IPS-18a (cell line): ENCODE data around the gene GNG2.

Experiments
- H3K27ac ChIP-seq: one replicate; pipeline ENCODE4 v1.5.1; 2013; ENCODE audit warnings: low read length
- H3K27me3 ChIP-seq: one replicate; pipeline ENCODE4 v1.6.1; 2013; ENCODE audit warnings: mild to moderate bottlenecking, low read length; ENCODE audit not compliant: control insufficient read depth, insufficient read depth
- H3K36me3 ChIP-seq: one replicate; pipeline ENCODE4 v1.6.1; 2013; ENCODE audit warnings: low read depth, low read length; ENCODE audit not compliant: control insufficient read depth
- H3K4me1 ChIP-seq: one replicate; pipeline ENCODE4 v1.6.1; 2013; ENCODE audit warnings: low read depth, low read length; ENCODE audit not compliant: control insufficient read depth
- H3K4me3 ChIP-seq: one replicate; pipeline ENCODE4 v1.5.1; 2013; ENCODE audit warnings: low read length
- H3K9ac ChIP-seq: one replicate; pipeline ENCODE4 v1.6.1; 2013; ENCODE audit warnings: mild to moderate bottlenecking, low read length, moderate library complexity
- H3K9me3 ChIP-seq: one replicate; pipeline ENCODE4 v1.6.1; 2013; ENCODE audit warnings: low read depth, low read length; ENCODE audit not compliant: control insufficient read depth

The GNG2 gene

GRCh38 chr14:51928568-51928967 is 68.2 kb downstream of the GNG2 start:
- Histone ChIP-seq H3K4me1 (no peaks in the 10 kb centered on the region), H3K9ac (no peak overlapping the region), H3K4me3 (no peak overlapping the region), H3K9me3 (no peaks in the 10 kb centered on the region), H3K27me3 (no peaks in the 10 kb centered on the region), H3K36me3 (no peaks in the 10 kb centered on the region), H3K27ac (no peak overlapping the region)

DNA sequence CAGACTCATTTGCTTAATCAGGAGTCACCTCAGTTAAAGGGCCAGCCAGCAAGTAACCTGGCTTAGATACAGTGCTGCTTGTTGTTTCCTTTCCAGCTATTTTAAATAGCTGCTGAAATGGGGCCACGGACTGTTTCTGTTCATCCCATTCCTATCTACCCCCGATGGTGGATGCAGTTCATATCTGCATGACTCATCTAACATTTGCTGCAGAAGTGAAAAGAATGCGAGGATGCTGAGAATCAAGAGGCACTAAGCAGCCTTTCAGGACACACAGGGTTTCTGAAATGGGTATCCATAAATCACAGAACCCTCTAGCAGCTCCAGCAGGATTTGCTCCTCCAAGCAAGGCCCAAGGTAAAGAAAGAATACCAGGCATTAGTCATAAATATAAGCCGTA is 68.8 kb downstream of the GNG2 start:
- Histone ChIP-seq H3K4me1 (no peaks in the 10 kb centered on the region), H3K27me3 (no peaks in the 10 kb centered on the region), H3K9me3 (no peaks in the 10 kb centered on the region), H3K9ac (no peak overlapping the region), H3K27ac (no peak overlapping the region), H3K36me3 (no peaks in the 10 kb centered on the region), H3K4me3 (no peak overlapping the region)

DNA sequence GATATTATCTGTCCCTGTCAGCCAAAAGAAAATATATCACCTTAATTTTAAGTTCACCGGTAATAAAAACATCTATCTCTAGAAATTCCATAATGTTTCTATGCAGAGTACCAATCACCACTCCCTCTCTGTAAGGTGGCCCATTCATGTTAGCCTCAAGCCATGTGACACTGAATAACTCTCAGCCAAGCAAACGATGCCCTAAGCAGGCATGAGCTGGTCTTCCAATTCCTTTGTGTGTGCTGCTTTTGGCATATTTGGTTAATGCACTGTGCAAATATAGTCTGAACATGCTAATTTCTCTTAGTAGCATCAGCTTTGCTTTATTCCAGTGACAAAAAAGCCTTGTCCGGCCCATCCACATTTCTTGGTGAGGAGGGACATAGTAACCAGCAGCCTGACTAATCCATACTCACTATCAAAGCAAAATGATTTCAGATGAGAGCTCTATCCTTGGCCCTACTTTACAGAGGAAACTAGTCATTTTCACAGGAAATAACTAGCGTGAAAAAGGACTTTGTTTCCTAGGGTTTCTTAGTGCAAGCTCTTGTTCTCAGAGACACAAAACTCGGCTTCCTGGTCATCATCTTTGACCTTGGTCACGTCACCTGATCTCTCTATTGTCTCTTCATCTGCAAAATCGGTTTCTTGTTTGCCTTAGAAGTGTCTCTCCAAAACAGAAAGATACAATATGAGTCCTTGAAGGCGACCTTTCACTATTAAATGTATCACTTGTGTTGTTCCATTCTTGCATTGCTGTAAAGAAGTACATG is 69.7 kb downstream of the GNG2 start:
- Histone ChIP-seq H3K27me3 (no peaks in the 10 kb centered on the region), H3K4me3 (no peak overlapping the region), H3K27ac (no peak overlapping the region), H3K36me3 (no peaks in the 10 kb centered on the region), H3K9me3 (no peaks in the 10 kb centered on the region), H3K9ac (no peak overlapping the region), H3K4me1 (no peaks in the 10 kb centered on the region)

- H3K4me1 ChIP-seq, result no peaks in the 10 kb centered on the region
- H3K9me3 ChIP-seq, result no peaks in the 10 kb centered on the region
- H3K27ac ChIP-seq, result no peak overlapping the region
These were observed 70.9 kb downstream of the GNG2 start for GRCh38 chr14:51931308-51931707.

DNA sequence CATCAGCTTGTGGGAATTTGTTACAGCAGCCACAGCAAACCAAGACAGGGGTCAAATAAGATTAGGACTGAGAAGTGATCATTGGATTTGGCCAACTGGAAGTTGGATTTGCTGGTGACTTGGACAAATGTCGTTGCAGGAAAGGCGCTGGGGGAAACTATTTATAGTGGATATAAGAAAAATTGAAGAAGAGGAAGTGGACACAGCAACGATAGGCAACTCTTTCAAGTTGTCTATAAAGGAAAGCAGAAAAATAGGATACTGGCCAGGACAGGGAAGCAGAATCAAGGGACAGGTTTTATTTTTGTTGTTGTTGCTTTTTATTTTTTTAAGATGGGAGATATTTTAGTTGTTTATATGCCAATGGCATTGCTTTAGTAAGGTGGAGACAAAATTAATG is 72.8 kb downstream of the GNG2 start:
- H3K27me3 ChIP-seq, result no peaks in the 10 kb centered on the region
- no peaks in the 10 kb centered on the region for H3K9me3 ChIP-seq
- H3K36me3 ChIP-seq, result no peaks in the 10 kb centered on the region
- H3K27ac ChIP-seq, result no peak overlapping the region
- no peaks in the 10 kb centered on the region for H3K4me1 ChIP-seq
- H3K9ac ChIP-seq, result no peak overlapping the region
- H3K4me3 ChIP-seq, result no peak overlapping the region

More at GRCh38 chr14:51931308-51931707, 70.9 kb downstream of the GNG2 start:
- no peaks in the 10 kb centered on the region for H3K27me3 ChIP-seq
- H3K36me3 ChIP-seq, result no peaks in the 10 kb centered on the region
- H3K9ac ChIP-seq, result no peak overlapping the region
- no peak overlapping the region for H3K4me3 ChIP-seq

- no peak overlapping the region for H3K9ac ChIP-seq
- H3K27ac ChIP-seq, result no peak overlapping the region
- H3K4me1 ChIP-seq, result peaks cover 1% of the 10 kb centered on the region
- no peaks in the 10 kb centered on the region for H3K36me3 ChIP-seq
- no peak overlapping the region for H3K4me3 ChIP-seq
- no peaks in the 10 kb centered on the region for H3K27me3 ChIP-seq
- H3K9me3 ChIP-seq, result no peaks in the 10 kb centered on the region
These were observed 77.7 kb downstream of the GNG2 start for GRCh38 chr14:51938137-51938536.

DNA sequence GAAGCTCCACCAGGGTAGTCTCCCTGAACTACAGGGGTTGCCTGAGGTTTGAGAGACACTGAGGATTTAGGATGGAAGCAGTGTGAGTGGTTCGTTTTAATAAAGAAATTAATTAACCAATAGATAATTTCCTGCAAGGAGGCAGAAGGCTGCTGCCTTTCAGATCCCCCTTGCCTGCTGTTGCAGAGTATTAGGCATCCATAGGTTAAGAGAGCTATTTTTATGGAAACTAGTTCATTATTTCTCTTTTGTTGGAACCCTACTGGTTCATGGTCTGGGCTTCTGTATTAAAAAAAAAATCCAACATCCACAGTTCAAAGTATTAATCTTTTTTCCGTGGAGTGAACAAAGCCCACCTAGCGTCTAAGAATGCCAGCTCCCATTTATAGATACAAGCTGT is 78.4 kb downstream of the GNG2 start:
- no peak overlapping the region for H3K4me3 ChIP-seq
- H3K4me1 ChIP-seq, result peaks cover 4% of the 10 kb centered on the region
- no peak overlapping the region for H3K27ac ChIP-seq
- H3K9ac ChIP-seq, result no peak overlapping the region
- no peaks in the 10 kb centered on the region for H3K27me3 ChIP-seq
- no peaks in the 10 kb centered on the region for H3K36me3 ChIP-seq
- H3K9me3 ChIP-seq, result no peaks in the 10 kb centered on the region

GRCh38 chr14:51939226-51939625 is 78.8 kb downstream of the GNG2 start:
- Histone ChIP-seq H3K27ac (no peak overlapping the region), H3K27me3 (no peaks in the 10 kb centered on the region), H3K4me3 (no peak overlapping the region), H3K4me1 (peaks cover 4% of the 10 kb centered on the region), H3K9ac (no peak overlapping the region), H3K9me3 (no peaks in the 10 kb centered on the region), H3K36me3 (no peaks in the 10 kb centered on the region)

GRCh38 chr14:51939755-51940301 is 79.4 kb downstream of the GNG2 start:
- Histone ChIP-seq H3K4me1 (peaks cover 4% of the 10 kb centered on the region), H3K9me3 (no peaks in the 10 kb centered on the region), H3K36me3 (no peaks in the 10 kb centered on the region), H3K4me3 (no peak overlapping the region), H3K9ac (no peak overlapping the region), H3K27me3 (no peaks in the 10 kb centered on the region), H3K27ac (no peak overlapping the region)

DNA sequence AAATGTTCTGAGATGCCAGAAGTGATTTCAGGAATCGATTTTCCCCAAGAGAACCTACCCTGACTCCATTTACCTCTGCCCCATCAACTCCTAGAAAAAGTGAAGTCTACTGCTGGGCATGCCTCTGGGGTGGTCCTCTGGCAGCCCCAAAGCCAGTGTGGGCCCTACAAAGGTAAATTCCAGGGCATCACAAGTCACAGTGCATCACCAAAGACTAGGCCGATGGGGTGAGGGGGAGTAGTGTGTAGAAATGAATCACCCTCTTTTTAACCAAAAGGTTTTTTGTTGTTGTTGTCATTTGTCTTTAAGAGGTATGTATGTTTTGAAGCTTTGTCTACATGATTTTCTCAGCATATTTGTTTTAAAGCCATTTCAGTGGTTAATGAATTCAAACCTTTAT is 82.6 kb downstream of the GNG2 start:
- no peak overlapping the region for H3K9ac ChIP-seq
- no peaks in the 10 kb centered on the region for H3K36me3 ChIP-seq
- no peaks in the 10 kb centered on the region for H3K9me3 ChIP-seq
- H3K4me1 ChIP-seq, result peaks cover 4% of the 10 kb centered on the region
- no peak overlapping the region for H3K4me3 ChIP-seq
- H3K27me3 ChIP-seq, result no peaks in the 10 kb centered on the region
- H3K27ac ChIP-seq, result no peak overlapping the region

GRCh38 chr14:51950007-51950406 is 89.6 kb downstream of the GNG2 start:
- no peak overlapping the region for H3K9ac ChIP-seq
- no peaks in the 10 kb centered on the region for H3K27me3 ChIP-seq
- H3K4me1 ChIP-seq, result no peaks in the 10 kb centered on the region
- no peaks in the 10 kb centered on the region for H3K9me3 ChIP-seq
- H3K27ac ChIP-seq, result no peak overlapping the region
- H3K4me3 ChIP-seq, result no peak overlapping the region
- H3K36me3 ChIP-seq, result no peaks in the 10 kb centered on the region

- no peaks in the 10 kb centered on the region for H3K4me1 ChIP-seq
- no peaks in the 10 kb centered on the region for H3K9me3 ChIP-seq
- no peak overlapping the region for H3K4me3 ChIP-seq
- H3K27me3 ChIP-seq, result no peaks in the 10 kb centered on the region
- H3K27ac ChIP-seq, result no peak overlapping the region
- no peaks in the 10 kb centered on the region for H3K36me3 ChIP-seq
- no peak overlapping the region for H3K9ac ChIP-seq
These were observed 91.2 kb downstream of the GNG2 start for GRCh38 chr14:51951656-51952055.
